Mesodermal cell (in vitro differentiated cells): ENCODE data around the gene UBE2G2.

Source experiments
- H3K27ac ChIP-seq: 2 replicates; pipeline ENCODE4 v1.7.0; 2013; ENCODE audit warnings: mild to moderate bottlenecking, low read depth, low read length, moderate library complexity; ENCODE audit not compliant: severe bottlenecking
- H3K36me3 ChIP-seq: 2 replicates; pipeline ENCODE4 v1.7.1; 2013; ENCODE audit warnings: mild to moderate bottlenecking, low read length, moderate library complexity; ENCODE audit not compliant: control insufficient read depth, insufficient read depth
- H3K4me1 ChIP-seq: one replicate; pipeline ENCODE4 v1.7.1; 2013; ENCODE audit warnings: mild to moderate bottlenecking, low read length; ENCODE audit not compliant: insufficient read depth, control insufficient read depth, poor library complexity, severe bottlenecking
- H3K4me3 ChIP-seq: 2 replicates; pipeline ENCODE4 v1.7.0; 2013; ENCODE audit warnings: low read length, control low read depth, mild to moderate bottlenecking; ENCODE audit not compliant: insufficient read depth, poor library complexity, severe bottlenecking; ENCODE audit errors: extremely low read depth
- H3K9me3 ChIP-seq: 2 replicates; pipeline ENCODE4 v1.7.1; 2013; ENCODE audit warnings: mild to moderate bottlenecking, low read length, moderate library complexity; ENCODE audit not compliant: control insufficient read depth
- WGBS, 2 experiments: methylation state at CpG; one replicate each; pipeline ENCODE4 v1.1.5; 2013; ENCODE audit warnings: missing lambda C conversion rate in 2 of 2; ENCODE audit not compliant: insufficient coverage in 2 of 2; 5-methylcytosine and 5-hydroxymethylcytosine counted together

Gene UBE2G2

DNA sequence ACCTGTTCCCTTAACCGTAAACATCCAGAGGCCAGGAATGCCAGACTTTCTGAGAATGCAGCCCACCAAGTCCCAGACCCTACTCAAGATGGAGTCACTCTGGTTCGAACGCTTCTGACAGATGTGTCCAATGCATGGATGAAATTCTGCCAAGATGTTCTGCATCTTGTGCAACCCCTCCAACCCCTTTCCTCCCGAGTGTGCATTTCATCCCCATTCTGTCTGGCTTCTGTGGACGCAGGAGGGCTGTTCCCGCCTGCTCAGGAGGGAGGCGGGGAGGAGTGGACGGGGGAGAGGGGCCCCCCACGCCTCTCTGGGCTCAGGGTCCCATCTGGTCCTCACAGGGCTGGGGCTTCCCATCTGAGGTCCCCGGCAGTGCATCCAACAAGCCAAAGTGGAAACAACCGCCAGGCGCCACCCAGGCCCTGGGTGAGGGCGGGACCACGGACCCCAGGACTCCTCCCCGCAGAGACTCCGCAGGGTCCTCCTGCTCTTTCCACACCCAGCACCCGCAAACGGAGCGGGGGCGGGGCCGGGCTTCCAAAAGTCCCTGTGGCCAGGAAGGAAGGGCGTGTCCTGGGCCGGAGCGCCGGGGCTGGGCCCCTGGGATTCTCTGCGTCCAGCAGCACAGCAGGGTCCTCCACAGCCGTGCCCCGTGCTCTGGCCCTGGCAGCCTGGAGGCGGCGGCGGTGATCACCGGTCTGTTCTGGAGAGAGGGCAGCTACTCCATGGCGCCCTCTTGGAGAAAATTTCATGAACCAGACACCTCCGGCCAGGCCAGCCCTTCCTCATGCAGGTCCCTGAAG, 44.0 kb upstream of the UBE2G2 start:
- WGBS, 2 experiments, result 35 to 39% methylated on average over 29 to 32 of the region's 34 CpGs
- peak overlapping the region; percentile 71 for H3K27ac ChIP-seq
- no peak overlapping the region for H3K4me3 ChIP-seq
- peaks cover 19% of the 10 kb centered on the region for H3K4me1 ChIP-seq
- H3K9me3 ChIP-seq, result no peaks in the 10 kb centered on the region
- peaks cover 26% of the 10 kb centered on the region for H3K36me3 ChIP-seq

GRCh38 chr21:44844256-44844655, 42.6 kb upstream of the UBE2G2 start:
- H3K4me3 ChIP-seq, result no peak overlapping the region
- 77 to 81% methylated on average over 14 of the region's 16 CpGs for WGBS, 2 experiments
- H3K36me3 ChIP-seq, result peaks cover 12% of the 10 kb centered on the region
- H3K9me3 ChIP-seq, result no peaks in the 10 kb centered on the region
- H3K27ac ChIP-seq, result no peak overlapping the region
- peaks cover 19% of the 10 kb centered on the region for H3K4me1 ChIP-seq

GRCh38 chr21:44842721-44843445, 41.3 kb upstream of the UBE2G2 start:
- WGBS, 2 experiments, result 88 to 93% methylated on average over 16 to 22 of the region's 23 CpGs
- Histone ChIP-seq H3K4me1 (peaks cover 19% of the 10 kb centered on the region), H3K9me3 (no peaks in the 10 kb centered on the region), H3K36me3 (no peaks in the 10 kb centered on the region), H3K4me3 (no peak overlapping the region), H3K27ac (no peak overlapping the region)

GRCh38 chr21:44842087-44842486, 40.5 kb upstream of the UBE2G2 start:
- Histone ChIP-seq H3K4me3 (no peak overlapping the region), H3K9me3 (no peaks in the 10 kb centered on the region), H3K36me3 (no peaks in the 10 kb centered on the region), H3K27ac (no peak overlapping the region), H3K4me1 (peaks cover 18% of the 10 kb centered on the region)
- WGBS, 2 experiments, result 86 to 90% methylated on average over 9 of the region's 10 CpGs

DNA sequence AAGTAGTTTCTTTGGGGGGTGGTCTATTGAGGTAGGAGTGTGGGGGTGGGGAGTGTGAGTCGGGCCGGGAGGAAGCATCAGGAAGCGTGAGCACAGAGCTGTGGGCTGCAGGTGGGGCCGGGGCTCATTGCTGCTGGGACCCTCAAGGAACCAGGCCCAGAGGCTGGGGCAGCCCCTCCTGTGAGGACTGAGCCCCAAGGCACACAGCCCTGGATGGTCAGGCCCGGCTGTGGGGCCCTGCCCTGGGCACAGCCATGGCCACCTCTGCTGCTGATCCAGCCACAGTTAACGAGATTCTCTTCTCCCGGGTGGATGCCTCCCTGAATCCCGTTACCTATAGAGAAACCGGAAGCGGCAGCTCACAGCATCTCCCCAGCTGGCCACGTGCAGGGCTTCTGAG, 39.2 kb upstream of the UBE2G2 start:
- peaks cover 9% of the 10 kb centered on the region for H3K4me1 ChIP-seq
- H3K4me3 ChIP-seq, result no peak overlapping the region
- no peaks in the 10 kb centered on the region for H3K36me3 ChIP-seq
- no peaks in the 10 kb centered on the region for H3K9me3 ChIP-seq
- WGBS, 2 experiments, result 80 to 92% methylated on average over 5 to 11 of the region's 11 CpGs
- no peak overlapping the region for H3K27ac ChIP-seq

GRCh38 chr21:44838951-44839350, 37.3 kb upstream of the UBE2G2 start:
- no peaks in the 10 kb centered on the region for H3K36me3 ChIP-seq
- H3K9me3 ChIP-seq, result no peaks in the 10 kb centered on the region
- H3K4me1 ChIP-seq, result peaks cover 5% of the 10 kb centered on the region
- no peak overlapping the region for H3K27ac ChIP-seq
- no peak overlapping the region for H3K4me3 ChIP-seq
- WGBS, 2 experiments, result 92 to 97% methylated on average over 7 to 8 of the region's 9 CpGs

DNA sequence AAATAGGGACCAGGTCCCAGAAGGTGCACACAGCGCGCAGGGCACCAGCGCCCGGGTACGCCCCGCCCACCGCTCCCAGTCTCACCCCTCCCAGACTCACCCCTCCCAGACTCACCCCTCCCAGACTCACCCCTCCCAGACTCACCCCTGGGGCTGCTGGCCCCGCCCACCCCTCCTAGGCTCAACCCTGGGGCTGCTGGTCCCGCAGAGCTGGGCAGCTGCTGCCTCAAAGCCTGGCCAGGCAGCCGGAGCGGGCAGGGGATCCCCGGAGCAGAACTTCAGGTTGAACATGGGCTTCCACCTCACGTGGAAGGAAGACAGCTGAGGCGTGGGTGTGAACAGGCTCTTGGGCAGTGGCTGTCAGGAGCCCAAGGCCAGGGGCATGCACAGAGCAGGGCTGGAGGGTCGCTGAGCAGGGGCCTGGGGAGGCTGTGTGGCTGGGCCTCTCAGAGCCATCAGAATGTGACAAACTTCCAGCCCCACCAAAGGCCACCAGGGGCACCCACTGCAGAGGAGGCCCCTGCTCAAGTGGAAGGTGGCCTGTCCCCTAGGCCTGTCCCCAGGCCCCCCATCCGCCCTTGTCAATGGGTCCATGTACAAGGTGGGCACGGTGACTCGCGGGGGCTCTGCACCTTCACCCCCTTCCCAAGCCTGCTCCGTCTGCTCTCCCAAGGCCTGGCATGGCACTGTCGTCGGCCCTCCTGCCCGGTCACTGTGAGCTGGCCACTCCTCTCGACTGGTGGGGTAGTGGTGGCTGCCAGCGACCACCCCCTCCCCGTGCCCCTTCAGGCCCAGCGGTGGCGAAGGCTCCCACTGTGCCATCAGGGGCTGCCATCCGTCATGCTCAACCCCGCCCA, 36.6 kb upstream of the UBE2G2 start:
- H3K36me3 ChIP-seq, result no peaks in the 10 kb centered on the region
- WGBS, 2 experiments, result 86 to 89% methylated on average over 15 to 21 of the region's 30 CpGs
- no peak overlapping the region for H3K27ac ChIP-seq
- no peaks in the 10 kb centered on the region for H3K9me3 ChIP-seq
- no peak overlapping the region for H3K4me3 ChIP-seq
- peaks cover 5% of the 10 kb centered on the region for H3K4me1 ChIP-seq

GRCh38 chr21:44837537-44837936, 35.9 kb upstream of the UBE2G2 start:
- Histone ChIP-seq H3K4me3 (no peak overlapping the region), H3K27ac (no peak overlapping the region), H3K9me3 (no peaks in the 10 kb centered on the region), H3K36me3 (no peaks in the 10 kb centered on the region), H3K4me1 (peaks cover 5% of the 10 kb centered on the region)
- 94 to 97% methylated on average over 9 to 13 of the region's 13 CpGs for WGBS, 2 experiments

DNA sequence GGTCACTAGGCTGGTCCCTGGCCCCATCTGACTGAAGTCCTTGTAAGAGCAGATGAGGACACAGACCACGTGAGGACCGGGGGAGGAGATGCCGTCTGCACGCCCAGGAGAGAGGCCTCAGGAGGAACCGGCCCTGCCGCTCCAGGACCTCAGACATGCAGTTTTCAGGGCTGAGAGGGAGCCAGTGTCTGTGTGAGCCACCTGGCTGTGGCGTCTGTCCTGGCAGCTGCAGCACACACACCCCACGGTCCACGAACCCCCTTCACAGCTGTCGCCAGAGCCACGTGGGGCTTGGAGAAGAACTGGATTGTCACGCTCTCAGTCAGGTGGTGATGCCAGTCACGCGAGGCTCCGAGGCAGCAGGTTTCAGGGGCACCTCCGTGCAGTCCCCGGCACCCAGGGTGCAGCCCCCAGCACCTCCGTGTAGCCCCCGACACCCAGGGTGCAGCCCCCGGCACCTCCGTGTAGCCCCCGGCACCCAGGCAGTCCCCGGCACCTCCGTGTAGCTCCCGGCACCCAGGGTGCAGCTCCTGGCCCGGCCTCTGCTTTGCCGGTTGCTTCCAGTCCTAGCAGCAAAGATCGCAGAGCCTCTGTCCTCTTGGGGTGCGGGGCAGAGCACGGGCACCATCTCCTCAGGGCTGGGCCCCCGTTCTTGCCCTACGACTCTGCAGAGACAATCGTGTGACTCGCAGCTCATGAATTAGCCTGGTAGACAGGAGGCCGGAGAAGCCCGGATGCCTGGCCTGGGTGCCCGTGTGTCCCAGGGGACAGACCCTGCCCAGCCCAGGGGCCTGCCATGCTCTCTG, 35.2 kb upstream of the UBE2G2 start:
- 89 to 90% methylated on average over 35 to 36 of the region's 37 CpGs for WGBS, 2 experiments
- Histone ChIP-seq H3K9me3 (no peaks in the 10 kb centered on the region), H3K36me3 (no peaks in the 10 kb centered on the region), H3K4me1 (peaks cover 5% of the 10 kb centered on the region), H3K27ac (no peak overlapping the region), H3K4me3 (no peak overlapping the region)

DNA sequence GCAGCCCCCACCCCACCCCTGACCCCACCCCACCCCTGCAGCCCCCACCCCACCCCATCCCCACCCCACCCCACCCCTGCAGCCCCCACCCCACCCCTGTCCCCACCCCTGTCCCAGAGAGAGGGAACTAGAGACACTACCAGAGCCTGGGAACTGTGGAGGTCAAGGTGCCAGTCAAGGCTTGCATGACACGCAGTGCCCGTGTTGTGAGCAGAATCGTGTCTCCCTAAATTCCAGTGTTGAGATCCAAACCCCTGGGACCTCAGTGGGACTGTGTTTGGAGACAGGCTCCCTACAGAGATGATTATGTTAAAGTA, 34.7 kb upstream of the UBE2G2 start:
- 83 to 100% methylated on average over 2 to 3 of the region's 3 CpGs for WGBS, 2 experiments
- no peak overlapping the region for H3K27ac ChIP-seq

More for the DNA sequence above, 34.7 kb upstream of the UBE2G2 start:
- Histone ChIP-seq H3K4me1 (peaks cover 5% of the 10 kb centered on the region), H3K9me3 (no peaks in the 10 kb centered on the region), H3K36me3 (no peaks in the 10 kb centered on the region), H3K4me3 (no peak overlapping the region)
